GM21360 (cell line): ENCODE data around the gene VWA1.
A peak's percentile ranks its signal among the peaks of the same experiment; 100 is the strongest.
"Not testable (repeated sequence)": the region's sequence is repeated elsewhere in the genome, so short reads cannot be mapped to it uniquely, and the experiment has no call there.

Experiments used
- ATAC-seq: cut with Tn5 transposase; IDR thresholded peaks from one replicate; pipeline ENCODE4 v1.9.1; 2021; ENCODE audit warnings: mild to moderate bottlenecking, moderate library complexity; ENCODE audit not compliant: unreplicated experiment

The VWA1 gene

GRCh38 chr1:1402901-1403392 lies 32.5 kb upstream of the VWA1 start:
- not testable (repeated sequence) for ATAC-seq

GRCh38 chr1:1403653-1404052 lies 31.8 kb upstream of the VWA1 start:
- ATAC-seq: no peak

- ATAC-seq: no peak
Measured at GRCh38 chr1:1406101-1406820, 29.2 kb upstream of the VWA1 start.

GRCh38 chr1:1406821-1407635 lies 28.5 kb upstream of the VWA1 start, which contains the start of gene MRPL20:
Gene MRPL20, minus strand, starts transcription at chr1:1407293. Its CDS starts 76 bp downstream, at chr1:1407217.
- peak; percentile 82 for ATAC-seq

GRCh38 chr1:1407636-1408318 lies 27.7 kb upstream of the VWA1 start:
- ATAC-seq: peak; percentile 20

GRCh38 chr1:1410238-1410637 lies 25.3 kb upstream of the VWA1 start:
- ATAC-seq: not testable (repeated sequence)

GRCh38 chr1:1411626-1412025 lies 23.9 kb upstream of the VWA1 start:
- ATAC-seq: no peak

- ATAC-seq: not testable (repeated sequence)
Measured at GRCh38 chr1:1412311-1412902, 23.1 kb upstream of the VWA1 start.

- ATAC-seq: no peak
Measured at GRCh38 chr1:1415751-1416150, 19.7 kb upstream of the VWA1 start.

- ATAC-seq: not testable (repeated sequence)
Measured at GRCh38 chr1:1417396-1417795, 18.1 kb upstream of the VWA1 start.

GRCh38 chr1:1417825-1418463 lies 17.5 kb upstream of the VWA1 start:
- ATAC-seq: not testable (repeated sequence)

GRCh38 chr1:1418464-1419362 lies 16.8 kb upstream of the VWA1 start:
- no peak for ATAC-seq

- ATAC-seq: no peak
Measured at GRCh38 chr1:1419363-1419812, 16.1 kb upstream of the VWA1 start.

GRCh38 chr1:1419813-1420653 lies 15.5 kb upstream of the VWA1 start:
- ATAC-seq: no peak

- no peak for ATAC-seq
Measured at GRCh38 chr1:1420654-1421141, 14.8 kb upstream of the VWA1 start.

- ATAC-seq: no peak
Measured at GRCh38 chr1:1421147-1421906, 14.2 kb upstream of the VWA1 start, which contains the start of gene ANKRD65. Gene ANKRD65, minus strand, starts transcription at chr1:1421276. Its CDS starts 271 bp downstream, at chr1:1421005.

GRCh38 chr1:1421907-1422464 lies 13.5 kb upstream of the VWA1 start:
- ATAC-seq: no peak
